H9 (cell line): ENCODE data around the gene GSAP. TPM values are rescaled to one million over a fixed set of nuclear protein-coding genes. Genes with fewer than 3 reads are reported as not detected.
A peak's percentile ranks its signal among the peaks of the same experiment; 100 is the strongest.

Experiments used
- DNase-seq: peaks from one replicate; pipeline ENCODE4 v3.0.0-alpha.2; 2017
- H2AFZ ChIP-seq: one replicate; pipeline ENCODE4 v1.6.1; 2013; ENCODE audit warnings: mild to moderate bottlenecking, low read length, control low read depth, moderate library complexity
- H2AK5ac ChIP-seq: 2 replicates; pipeline ENCODE4 v1.6.1; 2013; ENCODE audit warnings: low read length, control low read depth, mixed read lengths; ENCODE audit not compliant: insufficient read length
- H2BK120ac ChIP-seq: one replicate; pipeline ENCODE4 v1.6.1; 2013; ENCODE audit warnings: low read depth, mild to moderate bottlenecking, low read length, control low read depth, inconsistent platforms; ENCODE audit not compliant: poor library complexity, severe bottlenecking
- H2BK12ac ChIP-seq: 2 replicates; pipeline ENCODE4 v1.6.1; 2013; ENCODE audit warnings: low read length, control low read depth, mixed read lengths, low read depth; ENCODE audit not compliant: insufficient read length
- H2BK15ac ChIP-seq: 2 replicates; pipeline ENCODE4 v1.6.1; 2013; ENCODE audit warnings: low read depth, low read length, control low read depth
- H2BK20ac ChIP-seq: one replicate; pipeline ENCODE4 v1.6.1; 2013; ENCODE audit warnings: low read depth, mild to moderate bottlenecking, low read length, control low read depth, inconsistent platforms; ENCODE audit not compliant: poor library complexity, severe bottlenecking
- H2BK5ac ChIP-seq: 2 replicates; pipeline ENCODE4 v1.6.1; 2013; ENCODE audit warnings: low read length, control low read depth, mixed read lengths; ENCODE audit not compliant: insufficient read length
- H3K14ac ChIP-seq: 2 replicates; pipeline ENCODE4 v1.6.1; 2013; ENCODE audit warnings: low read length, control low read depth; ENCODE audit not compliant: insufficient read depth
- H3K18ac ChIP-seq: 2 replicates; pipeline ENCODE4 v1.6.1; 2013; ENCODE audit warnings: low read depth, mild to moderate bottlenecking, mixed read lengths, low read length, control low read depth; ENCODE audit not compliant: insufficient read length
- H3K23ac ChIP-seq: 2 replicates; pipeline ENCODE4 v1.6.1; 2013; ENCODE audit warnings: low read length, control low read depth, mixed read lengths, low read depth; ENCODE audit not compliant: insufficient read length
- H3K23me2 ChIP-seq: 2 replicates; pipeline ENCODE4 v1.6.1; 2013; ENCODE audit warnings: low read depth, mild to moderate bottlenecking, mixed read lengths, low read length, control low read depth; ENCODE audit not compliant: insufficient read length, poor library complexity, severe bottlenecking
- H3K27ac ChIP-seq: 2 replicates; pipeline ENCODE4 v1.5.1; 2013; ENCODE audit warnings: low read length, control low read depth, mixed read lengths, low read depth; ENCODE audit not compliant: insufficient read length
- H3K27me3 ChIP-seq: 2 replicates; pipeline ENCODE4 v1.6.1; 2013; ENCODE audit warnings: low read length, control low read depth, inconsistent platforms; ENCODE audit not compliant: insufficient read depth
- H3K4ac ChIP-seq: 2 replicates; pipeline ENCODE4 v1.6.1; 2013; ENCODE audit warnings: low read depth, mild to moderate bottlenecking, control low read depth, inconsistent platforms, low read length, moderate library complexity
- H3K4me1 ChIP-seq: 2 replicates; pipeline ENCODE4 v1.6.1; 2013; ENCODE audit warnings: low read length, control low read depth, inconsistent platforms; ENCODE audit not compliant: insufficient read depth
- H3K4me2 ChIP-seq: 2 replicates; pipeline ENCODE4 v1.6.1; 2013; ENCODE audit warnings: low read length, control low read depth, mixed read lengths; ENCODE audit not compliant: insufficient read length, insufficient read depth
- H3K56ac ChIP-seq: 2 replicates; pipeline ENCODE4 v1.6.1; 2013; ENCODE audit warnings: low read depth, mild to moderate bottlenecking, mixed read lengths, low read length, control low read depth; ENCODE audit not compliant: insufficient read length
- H3K79me1 ChIP-seq: 2 replicates; pipeline ENCODE4 v1.6.1; 2013; ENCODE audit warnings: low read depth, mild to moderate bottlenecking, moderate library complexity, low read length, control low read depth, inconsistent platforms; ENCODE audit not compliant: insufficient read depth, poor library complexity, severe bottlenecking
- H3K79me2 ChIP-seq: 2 replicates; pipeline ENCODE4 v1.6.1; 2013; ENCODE audit warnings: low read length, control low read depth, inconsistent platforms; ENCODE audit not compliant: insufficient read depth
- H3K9ac ChIP-seq: 2 replicates; pipeline ENCODE4 v1.6.1; 2013; ENCODE audit warnings: low read length, control low read depth, mixed read lengths; ENCODE audit not compliant: insufficient read length; ENCODE audit errors: extremely low read depth
- H3K9me3 ChIP-seq: one replicate; pipeline ENCODE4 v1.6.1; 2013; ENCODE audit warnings: low read depth, low read length, inconsistent platforms; ENCODE audit not compliant: control insufficient read depth
- H3T11ph ChIP-seq: one replicate; pipeline ENCODE4 v1.6.1; 2013; ENCODE audit warnings: mild to moderate bottlenecking, low read length, control low read depth, inconsistent platforms
- H4K20me1 ChIP-seq: one replicate; pipeline ENCODE4 v1.6.1; 2013; ENCODE audit not compliant: control insufficient read depth, insufficient read length, insufficient read depth
- H4K5ac ChIP-seq: 2 replicates; pipeline ENCODE4 v1.6.1; 2013; ENCODE audit warnings: low read depth, mild to moderate bottlenecking, mixed read lengths, low read length, control low read depth; ENCODE audit not compliant: insufficient read length
- H4K8ac ChIP-seq: replicated peaks from 2 replicates; pipeline ENCODE4 v1.6.1; 2013; ENCODE audit warnings: low read length, control low read depth, mixed read lengths, low read depth; ENCODE audit not compliant: insufficient read length
- H4K91ac ChIP-seq: 2 replicates; pipeline ENCODE4 v1.6.1; 2013; ENCODE audit warnings: low read depth, mild to moderate bottlenecking, moderate library complexity, mixed read lengths, low read length, control low read depth; ENCODE audit not compliant: insufficient read length
- H3K27ac Mint-ChIP-seq, 3 experiments: 2 replicates in 2 of 3; 3 replicates in 1 of 3; pipeline ENCODE4 v1.8.0; 2020 to 2021; ENCODE audit warnings: mixed read lengths in 3 of 3, mild to moderate bottlenecking in 1 of 3, moderate library complexity in 1 of 3
- H3K27me3 Mint-ChIP-seq: 2 replicates; pipeline ENCODE4 v1.8.0; 2021; ENCODE audit warnings: low read depth, mild to moderate bottlenecking, moderate library complexity, mixed read lengths
- H3K36me3 Mint-ChIP-seq, 3 experiments: 2 replicates in 2 of 3; 3 replicates in 1 of 3; pipeline ENCODE4 v1.8.0; 2020 to 2021; ENCODE audit warnings: low read depth in 3 of 3, mixed read lengths in 3 of 3; ENCODE audit not compliant: insufficient read depth in 1 of 3
- H3K4me1 Mint-ChIP-seq, 2 experiments: 2 replicates each; pipeline ENCODE4 v1.8.0; 2020; ENCODE audit warnings: mixed read lengths in 2 of 2
- H3K4me3 Mint-ChIP-seq, 2 experiments: 2 replicates in 1 of 2; 3 replicates in 1 of 2; pipeline ENCODE4 v1.8.0; 2020 to 2021; ENCODE audit warnings: mild to moderate bottlenecking in 2 of 2, mixed read lengths in 2 of 2, moderate library complexity in 1 of 2
- H3K9me3 Mint-ChIP-seq, 2 experiments: 2 replicates in 1 of 2; 3 replicates in 1 of 2; pipeline ENCODE4 v1.8.0; 2020; ENCODE audit warnings: mild to moderate bottlenecking in 2 of 2, mixed read lengths in 2 of 2, moderate library complexity in 1 of 2
- CTCF ChIP-seq: fragments of 200-600 bp; sonication (generic); conservative IDR thresholded peaks from 3 replicates; pipeline ENCODE4 v1.8.0; 2021; ENCODE audit warnings: antibody characterized with exemption, mild to moderate bottlenecking
- WGBS: extraction: QIAGEN DNeasy Blood & Tissue Kit; methylation state at CpG from one replicate; pipeline ENCODE4 v1.1.7; 2013; ENCODE audit warnings: missing lambda C conversion rate, low lambda C conversion rate, mixed read lengths; ENCODE audit not compliant: insufficient read length; ENCODE audit errors: extremely low coverage; 5-methylcytosine and 5-hydroxymethylcytosine counted together
- total RNA-seq: library from RNA; stranded (reverse); gene quantifications from 2 replicates; pipeline ENCODE4 v1.2.1, GENCODE V29; 2021

The GSAP gene
- total RNA-seq, 1 experiment from 2014 or later = 1.9 TPM

DNA sequence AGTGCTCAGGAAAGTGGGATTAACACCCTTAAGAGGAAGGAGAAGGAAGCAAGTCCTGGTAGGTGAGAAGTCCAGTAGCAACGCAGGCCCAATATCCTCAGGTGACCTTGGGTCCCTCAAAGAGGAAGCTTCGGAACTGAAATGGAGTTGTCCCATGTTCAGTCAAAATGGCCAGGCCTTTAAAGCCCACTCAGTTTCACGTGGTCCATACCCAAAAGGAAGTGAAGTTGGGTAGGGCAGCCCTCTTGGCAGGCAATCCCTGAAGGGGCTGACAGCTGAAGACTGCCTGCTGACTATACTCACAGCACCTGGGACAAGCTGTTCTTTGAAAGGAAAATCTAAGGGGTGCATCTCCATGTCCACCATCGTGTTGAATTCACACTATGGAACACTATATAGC lies 3.0 kb downstream of the GSAP start:
- H3K23me2 ChIP-seq = peaks cover 11% of the 10 kb centered on the region
- H3K4me1 Mint-ChIP-seq = peaks cover 37 to 48% of the 10 kb centered on the region in 2 experiments
- H4K91ac ChIP-seq = no peak overlapping the region
- peak overlapping the region in 1 of 3 experiments; percentile 79; a peak in 2 of 7 replicates for H3K27ac Mint-ChIP-seq
- no peak overlapping the region for H3K9ac ChIP-seq
- no peak overlapping the region for H2BK20ac ChIP-seq
- TF ChIP-seq CTCF = no peak
- H3K27me3 Mint-ChIP-seq = peaks cover 30% of the 10 kb centered on the region
- no peak overlapping the region for H2BK5ac ChIP-seq
- H3K79me1 ChIP-seq = no peaks in the 10 kb centered on the region
- no peak overlapping the region for H3T11ph ChIP-seq
- no peak overlapping the region for H4K5ac ChIP-seq
- no peak overlapping the region for H4K8ac ChIP-seq
- H3K27me3 ChIP-seq = peaks cover 2% of the 10 kb centered on the region; the same call in 1 of the 2 replicates
- no peaks in the 10 kb centered on the region; a peak in 2 of 5 replicates for H3K9me3 Mint-ChIP-seq
- peaks cover 6% of the 10 kb centered on the region; the same call in 1 of the 2 replicates for H3K4me1 ChIP-seq
- no peak overlapping the region for H2AFZ ChIP-seq
- no peak overlapping the region for H2AK5ac ChIP-seq
- no peak for DNase-seq
- no peak overlapping the region for H3K14ac ChIP-seq
- no peak overlapping the region for H2BK12ac ChIP-seq
- no peak overlapping the region for H3K56ac ChIP-seq
- no peak overlapping the region for H3K27ac ChIP-seq
- WGBS = no CpG with 5 or more reads among the region's 4 CpGs
- H3K4ac ChIP-seq = no peak overlapping the region
- no peak overlapping the region for H3K23ac ChIP-seq
- H3K4me2 ChIP-seq = no peak overlapping the region
- no peaks in the 10 kb centered on the region for H4K20me1 ChIP-seq
- H3K9me3 ChIP-seq = no peaks in the 10 kb centered on the region
- no peaks in the 10 kb centered on the region for H3K36me3 Mint-ChIP-seq
- no peak overlapping the region for H2BK120ac ChIP-seq
- no peaks in the 10 kb centered on the region for H3K79me2 ChIP-seq
- no peak overlapping the region for H2BK15ac ChIP-seq
- no peak overlapping the region for H3K4me3 Mint-ChIP-seq
- no peak overlapping the region for H3K18ac ChIP-seq
